GM19025 (cell line): ENCODE measurements around the gene TNFRSF25.
"Not testable (repeated sequence)": the region's sequence is repeated elsewhere in the genome, so short reads cannot be mapped to it uniquely, and the experiment has no call there.

Experiments used
- ATAC-seq: cut with Tn5 transposase; IDR thresholded peaks from one replicate; pipeline ENCODE4 v1.9.1; 2021; ENCODE audit warnings: mild to moderate bottlenecking, low read depth, moderate library complexity; ENCODE audit not compliant: unreplicated experiment

Gene TNFRSF25

DNA sequence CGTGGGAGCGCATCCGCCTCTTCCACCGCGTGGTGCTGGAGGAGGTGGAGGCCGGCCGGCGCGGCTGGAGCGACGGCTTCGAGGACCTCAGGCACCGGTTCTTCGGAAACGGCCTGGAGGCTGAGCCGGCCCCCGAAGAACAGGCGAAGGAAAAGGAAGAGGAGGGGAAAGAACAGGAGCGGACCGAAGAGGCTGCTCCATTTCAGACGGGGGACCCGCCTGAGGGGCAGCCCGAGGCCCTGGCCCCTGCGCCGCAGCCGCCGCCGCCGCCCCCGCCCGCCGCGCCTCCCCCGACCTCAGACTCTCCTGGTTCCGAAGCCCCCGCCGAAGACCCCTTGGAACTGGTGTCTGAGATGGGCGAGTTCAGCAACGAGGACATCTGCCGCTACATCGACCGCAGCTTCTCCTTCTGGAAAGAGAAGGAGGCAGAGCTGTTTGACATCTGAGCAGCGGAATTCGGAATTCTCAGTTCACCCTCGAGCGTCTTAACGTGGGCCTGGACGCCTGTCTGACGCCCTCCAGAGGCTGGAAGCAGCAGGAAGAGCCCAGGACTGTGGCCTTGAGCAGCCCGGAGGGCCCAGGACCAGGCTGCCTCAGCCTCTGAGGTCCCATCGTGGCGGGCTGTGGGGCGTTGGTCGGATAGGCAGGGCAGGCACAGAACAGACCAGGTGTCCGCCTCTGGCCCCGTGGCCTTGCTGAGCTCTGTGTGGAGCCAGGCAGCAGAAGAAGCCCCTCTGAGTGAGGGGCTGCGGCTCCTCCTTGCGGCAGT is 10.0 kb downstream of the TNFRSF25 start:
- not testable (repeated sequence) for ATAC-seq

DNA sequence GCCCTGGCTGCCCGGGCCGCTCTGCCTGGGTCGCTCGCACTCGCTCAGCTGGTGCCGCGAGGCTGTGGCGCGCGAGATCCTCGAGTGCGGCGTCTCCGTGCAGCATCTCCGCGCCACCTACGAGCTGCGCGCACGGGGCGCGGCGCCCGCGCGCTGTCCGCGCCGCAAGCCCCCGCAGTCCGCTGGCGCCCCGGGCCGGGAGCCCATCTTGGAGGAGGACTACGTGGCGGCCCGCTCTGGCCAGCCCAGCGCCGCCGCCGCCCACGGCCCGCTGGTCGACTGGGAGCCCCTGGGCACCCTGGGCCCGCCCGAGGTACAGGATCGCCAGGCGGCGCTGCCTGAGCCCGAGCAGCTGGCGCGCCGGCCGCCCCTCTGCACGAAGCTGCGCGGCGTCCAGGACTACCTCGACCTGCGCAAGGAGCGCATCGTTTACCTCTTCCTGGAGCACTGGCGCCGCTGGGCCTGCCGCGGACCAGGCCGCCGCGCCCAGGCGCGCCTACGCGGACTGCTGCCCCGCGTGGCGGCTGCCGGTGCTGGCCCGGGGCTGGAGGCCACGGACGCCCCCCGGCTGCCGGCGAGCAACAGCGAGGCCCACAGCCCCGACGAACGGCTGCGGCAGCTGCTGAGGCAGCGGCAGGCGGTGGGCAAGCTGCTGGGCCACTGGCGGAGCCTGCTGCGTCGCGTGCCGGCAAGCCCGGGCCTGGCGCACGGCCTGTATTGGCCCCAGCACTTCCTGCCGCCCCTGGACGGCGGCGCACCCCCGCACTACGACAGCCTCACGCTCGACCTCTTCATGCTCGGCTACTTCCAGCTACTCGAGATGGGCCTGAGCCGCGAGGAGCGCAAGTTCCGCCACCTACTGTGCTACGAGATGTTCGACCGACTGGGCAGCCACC is 10.9 kb downstream of the TNFRSF25 start:
- ATAC-seq: no peak

DNA sequence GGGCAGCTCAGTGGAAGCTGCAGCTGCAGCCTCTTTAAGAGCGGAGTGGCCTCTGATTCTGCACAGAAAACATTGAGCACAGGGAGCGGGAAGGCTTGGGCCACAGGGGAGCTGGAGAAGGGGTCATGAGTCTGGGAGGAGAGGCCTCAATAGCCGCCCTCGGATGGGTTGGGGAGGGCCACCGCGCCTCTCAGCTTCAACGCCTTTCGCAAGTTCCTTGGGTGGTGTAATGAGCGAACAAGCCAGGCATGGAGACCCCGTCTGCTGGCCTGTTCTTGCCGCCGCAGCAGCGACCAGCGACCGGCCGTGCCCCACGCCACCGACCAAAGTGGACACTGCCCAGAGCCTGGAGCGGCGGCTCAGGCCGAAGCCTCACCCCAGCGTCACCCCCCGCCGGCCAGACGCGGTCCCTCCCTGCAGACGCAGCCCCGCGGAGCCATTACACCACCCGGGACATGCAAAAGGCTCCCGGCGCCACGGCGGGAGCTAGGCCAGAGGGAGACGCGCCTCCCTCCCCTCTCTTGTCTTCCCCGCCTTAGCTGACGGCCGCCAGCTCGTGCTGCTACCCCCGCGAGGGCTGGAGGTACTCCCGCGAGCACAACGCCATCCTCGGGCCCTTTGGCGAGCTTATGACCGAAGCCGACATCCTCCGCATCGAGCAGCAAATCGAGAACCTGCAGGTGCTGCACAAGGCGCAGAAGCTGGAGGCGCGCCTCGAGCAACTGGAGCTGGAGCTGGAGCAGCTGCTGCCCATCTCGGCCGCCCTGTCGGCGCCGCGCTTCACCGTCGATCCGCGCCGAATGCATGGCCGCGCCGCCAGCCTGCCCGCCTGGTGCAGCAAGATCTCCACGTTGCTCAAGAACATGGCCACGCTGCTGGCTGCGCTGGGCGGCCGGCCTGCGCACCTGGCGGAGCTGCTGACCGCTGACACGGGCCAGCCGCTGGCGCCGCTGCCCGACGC is 11.8 kb downstream of the TNFRSF25 start:
- not testable (repeated sequence) for ATAC-seq

DNA sequence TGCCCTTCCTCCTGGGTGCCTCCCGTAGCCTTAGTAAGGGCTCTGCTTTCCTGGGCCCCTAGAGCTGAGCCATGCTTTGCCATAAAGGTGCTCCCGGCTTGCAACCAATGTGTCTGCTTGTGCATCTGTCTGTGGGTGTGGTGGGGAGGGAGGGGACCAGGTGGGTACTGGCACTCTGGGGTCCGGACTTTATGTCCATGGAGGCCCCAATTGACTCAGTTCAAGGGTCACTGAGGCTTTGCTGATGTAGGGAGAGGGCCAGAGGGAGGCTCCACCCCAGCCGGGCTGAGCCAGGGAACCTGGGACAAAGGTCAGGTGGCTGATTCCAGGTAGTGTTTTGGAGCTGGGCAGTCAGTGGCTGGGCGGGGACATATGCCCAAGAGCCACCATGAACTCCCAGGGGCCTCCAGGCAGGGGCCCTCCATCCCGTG is 15.0 kb downstream of the TNFRSF25 start:
- no peak for ATAC-seq

DNA sequence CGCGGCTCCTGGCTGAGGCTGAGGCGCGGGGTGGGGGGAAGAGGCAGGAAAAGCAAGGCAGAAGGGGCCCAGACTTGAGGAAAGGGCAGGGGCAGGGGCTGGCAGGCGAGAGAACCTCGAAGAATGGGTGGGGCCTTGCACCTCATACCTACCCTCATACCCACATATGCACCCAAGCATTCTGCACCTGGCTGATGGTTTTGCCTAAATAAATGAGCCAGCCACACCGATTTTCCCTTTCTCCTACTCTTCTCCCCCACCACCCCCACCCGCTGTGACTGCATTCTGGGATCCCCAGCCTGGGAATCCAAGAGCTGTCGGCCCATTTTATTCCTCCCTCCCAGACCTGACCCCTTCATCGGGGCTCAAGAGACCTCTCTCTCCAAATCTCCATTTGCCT is 15.5 kb downstream of the TNFRSF25 start:
- ATAC-seq: not testable (repeated sequence)

DNA sequence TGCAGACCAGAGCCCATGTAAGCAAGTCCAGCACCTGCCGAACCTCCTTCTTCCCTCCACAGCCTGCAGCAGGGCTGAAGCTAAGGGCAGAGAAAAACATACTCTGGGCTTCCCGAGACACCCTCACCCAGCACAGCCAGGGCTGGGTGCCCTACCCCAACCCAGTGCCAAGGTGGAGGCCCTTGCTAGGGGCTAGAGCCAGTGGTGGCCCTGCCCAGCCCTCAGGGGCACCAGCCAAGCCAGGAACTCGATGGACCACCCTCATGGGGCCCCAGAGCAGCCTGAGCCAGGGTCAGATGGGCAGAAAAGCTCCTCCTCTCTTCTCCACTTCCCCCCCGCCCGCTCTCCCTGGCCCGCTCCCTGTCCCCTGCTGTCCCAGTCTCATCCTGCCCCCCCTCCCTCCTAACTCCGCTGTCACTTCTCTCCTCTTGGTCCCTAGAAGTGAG is 15.9 kb downstream of the TNFRSF25 start:
- ATAC-seq: no peak

DNA sequence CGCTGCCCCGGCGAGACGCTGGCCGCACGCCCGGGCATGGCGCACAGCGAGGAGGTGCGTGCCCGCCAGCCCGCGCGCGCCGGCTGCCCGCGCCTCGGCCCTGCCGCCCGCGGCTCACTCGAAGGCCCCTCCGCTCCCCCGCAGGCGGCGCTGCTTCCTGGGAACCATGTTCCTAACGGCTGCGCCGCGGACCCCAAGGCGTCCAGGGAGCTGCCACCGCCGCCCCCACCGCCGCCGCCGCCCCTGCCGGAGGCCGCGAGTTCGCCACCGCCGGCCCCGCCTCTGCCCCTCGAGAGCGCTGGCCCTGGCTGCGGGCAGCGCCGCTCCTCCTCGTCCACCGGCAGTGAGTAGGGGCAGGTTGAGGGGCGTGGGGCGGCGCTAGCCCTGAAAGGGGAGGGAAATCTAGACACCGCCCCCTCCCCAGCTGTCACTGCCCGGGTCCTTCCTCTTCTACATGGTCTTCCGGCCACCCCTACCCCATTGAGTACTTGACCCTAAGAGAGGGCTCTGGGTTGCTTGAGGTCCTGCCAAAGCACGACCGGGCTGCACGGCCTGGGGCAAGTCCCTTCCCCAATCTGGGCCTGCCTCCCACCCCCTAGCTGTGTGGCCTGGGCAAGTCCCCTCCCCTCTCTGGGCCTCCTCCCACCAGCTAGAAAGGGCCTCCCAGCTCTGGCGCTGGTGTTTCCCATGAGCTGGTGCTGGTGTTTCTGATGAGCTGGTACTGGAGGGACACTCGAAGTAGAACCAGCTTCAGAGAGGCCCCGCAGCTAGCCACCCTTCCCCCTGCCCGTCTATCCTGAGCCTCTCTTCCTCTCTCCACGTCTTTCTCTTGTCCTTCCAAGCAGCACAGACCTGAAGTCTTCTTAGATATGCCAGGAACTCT is 17.0 kb downstream of the TNFRSF25 start:
- no peak for ATAC-seq

DNA sequence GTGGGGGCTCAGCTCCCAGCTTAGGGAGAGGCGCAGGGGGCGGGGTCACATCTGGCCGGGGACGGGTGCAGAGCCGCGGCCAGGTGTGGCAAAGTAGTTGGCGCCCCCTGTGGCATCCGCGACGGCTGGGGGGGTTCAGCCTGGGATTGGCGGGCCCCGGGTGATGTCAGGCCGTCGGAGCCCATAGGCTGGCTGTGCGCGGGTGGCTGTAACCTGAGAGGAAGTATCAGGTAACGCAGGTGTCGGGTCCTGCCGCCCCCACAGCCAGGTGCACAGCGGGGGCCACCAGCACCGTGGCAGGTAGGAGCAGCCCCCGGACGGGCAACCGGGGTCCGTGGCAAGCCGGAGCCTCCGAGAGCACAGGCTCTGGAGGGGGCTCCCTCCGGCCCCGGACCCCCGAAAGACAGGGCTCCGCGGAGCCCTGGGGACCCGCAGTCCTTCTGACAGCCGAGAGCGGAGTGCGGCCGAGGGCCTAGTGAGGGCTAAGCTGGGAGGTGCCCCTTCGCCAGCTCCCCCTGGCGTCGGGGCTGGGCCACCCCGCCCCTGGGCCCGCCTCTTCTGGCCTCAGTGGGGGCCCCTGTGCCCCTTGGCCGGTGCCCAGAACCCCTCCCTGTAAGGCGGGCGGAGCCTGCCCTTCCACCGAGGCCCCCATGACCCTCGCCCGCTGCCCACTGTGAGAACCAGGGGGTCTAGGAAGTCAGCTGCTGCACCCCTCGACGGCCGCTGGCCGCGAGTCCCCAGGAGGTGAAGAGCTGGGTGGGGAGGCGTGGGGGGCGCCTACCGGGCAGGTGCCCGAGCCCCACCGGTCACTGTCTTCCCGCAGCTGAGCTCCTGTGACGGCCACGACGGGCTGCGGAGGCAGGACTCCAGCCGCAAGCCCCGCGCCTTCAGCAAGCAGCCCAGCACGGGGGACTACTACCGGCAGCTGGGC is 17.9 kb downstream of the TNFRSF25 start:
- no peak for ATAC-seq

DNA sequence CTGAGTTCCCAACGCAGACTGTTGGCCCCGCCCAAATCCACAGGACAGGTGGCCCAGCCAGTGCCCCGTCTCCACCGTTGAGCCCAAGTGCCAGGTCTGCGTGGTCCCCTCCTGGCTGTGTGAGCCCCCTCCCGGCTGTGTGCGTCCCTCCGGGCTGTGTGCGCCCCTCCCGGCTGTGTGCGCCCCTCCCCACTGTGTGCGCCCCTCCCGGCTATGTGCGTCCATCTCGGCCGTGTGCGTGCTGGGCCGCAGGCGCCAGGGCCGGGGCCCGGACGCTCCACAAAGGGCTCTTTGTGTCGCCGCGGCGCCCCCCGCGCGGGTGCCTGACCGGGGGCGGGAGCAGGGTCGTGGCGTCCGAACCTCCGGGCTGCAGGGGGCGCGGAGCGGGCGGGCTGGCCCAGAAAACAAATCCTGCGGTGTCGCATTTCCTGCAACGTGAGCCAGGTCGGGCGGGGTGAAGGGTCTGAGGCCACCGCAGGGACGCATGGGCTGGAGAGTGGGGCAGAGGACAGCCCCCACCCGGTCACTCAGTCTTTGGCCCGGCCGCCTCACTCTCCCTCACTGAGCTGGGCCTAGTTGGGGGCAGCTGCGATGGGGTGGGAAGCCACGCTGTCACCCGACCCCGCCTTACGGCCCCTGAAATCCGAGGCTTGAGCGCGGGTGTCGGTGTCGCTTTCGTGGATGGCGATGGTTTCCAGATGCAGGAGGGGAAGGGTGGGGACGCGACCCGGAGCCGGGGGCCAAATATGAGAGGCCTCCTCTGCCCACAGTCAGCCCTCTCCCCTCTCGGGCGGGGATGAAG is 18.8 kb downstream of the TNFRSF25 start:
- ATAC-seq: no peak

DNA sequence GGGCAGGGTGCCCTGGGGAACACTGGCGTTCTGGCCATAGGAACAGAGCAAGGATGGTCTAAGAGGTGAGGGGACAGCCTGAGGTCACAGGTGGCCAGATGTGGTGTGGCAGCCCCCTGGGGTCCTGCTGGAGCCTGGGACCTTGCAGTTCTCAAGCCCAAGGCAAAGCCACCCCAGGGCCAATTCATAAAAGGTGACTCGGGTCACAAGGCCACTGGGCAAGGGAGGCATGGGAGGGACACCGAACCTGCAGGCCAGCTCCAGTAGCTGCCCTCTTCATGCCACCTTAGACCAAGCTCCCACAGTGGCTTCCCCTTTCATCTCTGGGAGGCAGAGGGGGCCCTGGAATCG is 19.3 kb downstream of the TNFRSF25 start:
- no peak for ATAC-seq

DNA sequence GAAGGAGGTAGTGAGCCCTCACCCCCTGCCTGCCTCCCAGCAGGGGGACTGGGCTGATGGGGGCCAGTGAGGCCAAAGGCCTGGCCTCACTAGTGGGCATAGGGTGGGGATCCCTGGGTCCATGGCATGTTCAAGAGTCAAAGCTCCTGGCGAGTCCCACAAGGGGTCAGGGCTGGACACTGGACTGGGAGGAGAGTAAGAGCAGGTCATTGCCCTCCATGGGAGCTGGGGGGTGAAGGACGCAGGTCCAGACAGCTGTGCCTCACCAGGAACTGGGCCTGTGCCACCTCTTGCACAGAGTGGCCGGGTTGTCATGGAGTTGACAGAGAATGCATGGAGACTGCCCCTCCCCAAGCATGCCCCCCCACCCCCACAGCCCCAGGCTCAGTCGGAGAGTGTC is 20.0 kb downstream of the TNFRSF25 start:
- ATAC-seq: not testable (repeated sequence)

DNA sequence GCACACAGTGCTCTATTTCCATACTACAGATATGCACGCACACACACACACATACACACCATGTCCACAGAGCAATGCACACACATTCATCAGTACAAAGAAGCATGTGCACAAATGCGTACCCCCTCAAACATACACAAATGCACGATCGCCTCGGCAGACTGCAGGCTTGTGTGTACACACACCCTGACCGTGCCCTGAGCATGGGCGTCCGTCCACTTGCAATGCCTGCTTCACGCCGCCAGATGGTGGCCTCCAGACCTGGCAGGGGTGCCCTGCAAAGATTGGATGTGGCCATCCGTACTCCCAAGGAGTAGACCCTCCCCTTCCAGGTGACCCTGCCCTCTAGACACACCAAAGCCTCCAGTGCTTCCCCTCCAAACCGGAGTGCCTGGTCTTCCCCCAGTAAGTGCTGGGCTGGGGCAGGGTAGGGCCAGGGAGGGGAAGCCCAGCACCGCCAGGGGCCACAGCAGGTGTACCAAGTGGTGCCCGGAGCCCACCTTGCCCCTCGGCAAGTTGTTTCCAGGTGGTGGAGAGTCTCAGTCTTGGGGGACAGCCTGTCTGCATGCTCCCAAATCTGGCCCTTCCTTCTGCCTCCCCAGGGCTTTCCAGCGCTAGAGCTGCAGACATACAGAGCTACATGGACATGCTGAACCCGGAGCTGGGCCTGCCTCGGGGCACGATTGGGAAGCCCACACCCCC is 20.8 kb downstream of the TNFRSF25 start:
- ATAC-seq: no peak

DNA sequence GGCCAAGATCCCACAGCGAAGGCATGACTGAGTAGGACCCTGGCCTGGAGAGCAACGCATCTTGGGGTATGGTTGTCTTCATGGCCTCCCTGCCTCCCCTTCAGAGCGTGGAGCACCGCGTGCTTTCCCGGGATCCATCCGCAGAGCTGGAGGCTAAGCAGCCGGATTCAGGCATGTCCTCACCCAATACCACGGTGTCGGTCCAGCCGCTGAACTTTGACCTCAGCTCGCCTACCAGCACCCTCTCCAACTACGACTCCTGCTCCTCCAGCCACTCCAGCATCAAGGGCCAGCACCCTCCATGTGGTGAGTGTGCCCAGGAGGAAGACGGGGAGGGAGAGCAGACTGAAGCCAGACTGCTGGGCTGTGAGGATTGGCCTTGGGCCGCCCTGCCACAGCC is 21.6 kb downstream of the TNFRSF25 start:
- ATAC-seq: no peak

DNA sequence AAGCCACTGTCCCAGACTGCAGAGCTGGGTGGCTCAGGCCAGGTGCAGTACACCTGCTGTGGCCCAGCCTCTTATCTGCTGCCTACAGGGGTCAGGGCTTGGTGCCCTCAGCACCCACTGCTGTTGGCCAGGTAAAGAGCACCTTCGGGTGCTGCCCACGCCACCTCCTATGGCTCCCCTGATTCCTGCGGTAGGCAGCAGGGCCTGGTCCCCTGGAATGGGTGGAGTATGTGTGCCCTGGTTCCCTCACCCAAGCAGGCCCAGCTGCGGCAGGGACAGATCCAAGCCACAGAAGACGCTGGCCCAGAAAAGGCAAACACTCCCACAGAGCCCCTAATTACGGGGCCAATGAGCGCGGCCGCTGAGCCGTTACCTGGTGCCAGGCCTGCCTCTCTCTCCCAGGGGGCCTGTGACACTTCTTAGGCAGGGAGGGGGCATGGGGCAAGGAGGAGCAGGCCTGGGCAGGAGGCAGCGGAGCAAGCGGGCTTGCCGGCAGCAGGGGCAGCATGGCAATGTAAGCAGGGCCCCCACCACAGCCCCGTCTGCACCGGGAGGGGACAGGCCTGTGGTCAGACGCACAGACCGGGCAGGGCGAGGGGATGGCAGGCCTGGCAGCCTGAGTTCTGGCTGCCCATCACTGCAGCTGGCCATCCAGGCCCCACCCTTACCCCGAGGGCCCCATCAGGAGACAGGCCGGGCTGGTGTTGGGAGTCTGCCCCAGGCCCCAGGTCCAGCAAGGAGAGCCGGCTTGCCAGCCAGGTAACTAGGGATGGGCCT is 22.4 kb downstream of the TNFRSF25 start:
- no peak for ATAC-seq

DNA sequence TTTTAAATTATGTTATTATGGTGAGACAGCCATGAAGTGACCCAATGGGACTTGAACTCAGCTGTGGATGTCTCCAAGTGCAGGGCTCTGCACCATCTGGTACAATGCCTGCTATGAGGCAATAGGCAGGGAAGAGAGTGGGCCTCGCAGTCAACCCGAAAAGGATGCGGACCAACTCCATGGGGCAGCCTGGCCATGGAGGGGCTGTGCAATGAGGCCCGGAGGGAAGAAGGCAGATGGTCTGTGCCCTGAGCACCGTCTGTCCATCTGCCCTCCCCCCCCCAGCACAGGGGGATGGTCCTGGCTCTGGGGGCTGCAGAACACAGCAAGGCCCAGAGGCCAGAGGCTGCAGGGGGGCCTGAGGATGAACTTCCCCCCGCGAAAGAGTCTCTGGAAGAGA is 24.4 kb downstream of the TNFRSF25 start:
- ATAC-seq: no peak
